IMR-90 (cell line): Measurements from ENCODE around the gene ABHD6. TPM values are rescaled to one million over a fixed set of nuclear protein-coding genes. Genes with fewer than 3 reads are reported as not detected.
A peak's percentile ranks its signal among the peaks of the same experiment; 100 is the strongest.

ENCODE experiments used
- ATAC-seq: fragments of 200-7000 bp; cut with Tn5 transposase; 2 replicates; pipeline ENCODE4 v1.9.1; 2020; ENCODE audit warnings: low read depth, mild to moderate bottlenecking, moderate library complexity
- BruUV-seq: library from RNA; stranded (reverse); fragments of 400-500 nt; replicated peaks from 2 replicates; lab custom pipeline; 2021; lab: Mats Ljungman, UMichigan
- CTCF ChIA-PET: fragments of 300-600 bp; formaldehyde crosslinking; extraction: SDS; loops from one replicate; lab custom pipeline; 2021; ENCODE audit warnings: antibody characterized with exemption; lab: Yijun Ruan, JAX
- POLR2A ChIA-PET: fragments of 300-600 bp; sonication (Branson Sonifier 250); formaldehyde crosslinking; loops from one replicate; lab custom pipeline; 2022; ENCODE audit warnings: antibody characterized with exemption; ENCODE audit not compliant: unreplicated experiment; lab: Charles Lee
- DNase-seq: peaks from one replicate; pipeline ENCODE4 v3.0.0; 2013
- H2AFZ ChIP-seq: replicated peaks from 2 replicates; pipeline ENCODE3; 2013; ENCODE audit warnings: low read length, mild to moderate bottlenecking; ENCODE audit not compliant: poor library complexity
- H2AK5ac ChIP-seq: 2 replicates; pipeline ENCODE4 v1.6.1; 2013; ENCODE audit warnings: low read depth, low read length, inconsistent platforms
- H2AK9ac ChIP-seq: replicated peaks from 2 replicates; pipeline ENCODE3; 2013; ENCODE audit warnings: mild to moderate bottlenecking, low read depth, low read length, moderate library complexity; ENCODE audit not compliant: poor library complexity
- H2BK120ac ChIP-seq: 2 replicates; pipeline ENCODE4 v1.6.1; 2013; ENCODE audit warnings: low read depth, low read length, inconsistent platforms
- H2BK15ac ChIP-seq: 3 replicates; pipeline ENCODE4 v1.6.1; 2013; ENCODE audit warnings: low read depth, low read length, inconsistent platforms
- H2BK20ac ChIP-seq: 2 replicates; pipeline ENCODE4 v1.6.1; 2013; ENCODE audit warnings: low read depth, mild to moderate bottlenecking, inconsistent platforms, low read length, moderate library complexity
- H2BK5ac ChIP-seq: 2 replicates; pipeline ENCODE4 v1.6.1; 2013; ENCODE audit warnings: mild to moderate bottlenecking, low read depth, low read length, inconsistent platforms; ENCODE audit not compliant: poor library complexity, severe bottlenecking
- H3K14ac ChIP-seq: replicated peaks from 2 replicates; pipeline ENCODE4 v1.6.1; 2013; ENCODE audit warnings: low read depth, low read length, inconsistent platforms
- H3K18ac ChIP-seq: 2 replicates; pipeline ENCODE4 v1.6.1; 2013; ENCODE audit warnings: low read depth, low read length, control low read depth
- H3K23ac ChIP-seq: 2 replicates; pipeline ENCODE4 v1.6.1; 2013; ENCODE audit warnings: low read depth, low read length, inconsistent platforms
- H3K27ac ChIP-seq: 2 replicates; pipeline ENCODE4 v1.5.1; 2013; ENCODE audit warnings: mild to moderate bottlenecking, control low read depth, low read length; ENCODE audit not compliant: insufficient read depth
- H3K27me3 ChIP-seq: 2 replicates; pipeline ENCODE4 v1.6.1; 2013; ENCODE audit warnings: low read length; ENCODE audit not compliant: control insufficient read depth, insufficient read depth
- H3K36me3 ChIP-seq: 2 replicates; pipeline ENCODE4 v1.6.1; 2013; ENCODE audit warnings: low read length, mixed read lengths; ENCODE audit not compliant: control insufficient read depth, insufficient read depth
- H3K4ac ChIP-seq: 2 replicates; pipeline ENCODE4 v1.6.1; 2013; ENCODE audit warnings: low read depth, low read length, inconsistent platforms
- H3K4me1 ChIP-seq: 2 replicates; pipeline ENCODE4 v1.6.1; 2013; ENCODE audit warnings: low read length, mixed read lengths; ENCODE audit not compliant: control insufficient read depth, insufficient read depth
- H3K4me2 ChIP-seq: 2 replicates; pipeline ENCODE4 v1.6.1; 2013; ENCODE audit warnings: low read depth, mild to moderate bottlenecking, control low read depth, low read length, moderate library complexity
- H3K4me3 ChIP-seq: 2 replicates; pipeline ENCODE4 v1.5.1; 2013; ENCODE audit warnings: low read depth, mild to moderate bottlenecking, control low read depth, low read length, moderate library complexity; ENCODE audit not compliant: insufficient read depth
- H3K56ac ChIP-seq: 2 replicates; pipeline ENCODE4 v1.6.1; 2013; ENCODE audit warnings: low read length, inconsistent platforms; ENCODE audit not compliant: insufficient read depth; ENCODE audit errors: extremely low read depth
- H3K79me1 ChIP-seq, 2 experiments: 2 replicates each; pipeline ENCODE4 v1.6.1; 2013; ENCODE audit warnings: low read length in 2 of 2, inconsistent platforms in 1 of 2, low read depth in 1 of 2
- H3K9ac ChIP-seq: 2 replicates; pipeline ENCODE4 v1.6.1; 2013; ENCODE audit warnings: low read depth, low read length, control low read depth
- H3K9me1 ChIP-seq: 2 replicates; pipeline ENCODE4 v1.6.1; 2013; ENCODE audit warnings: low read length, inconsistent platforms; ENCODE audit not compliant: insufficient read depth
- H3K9me3 ChIP-seq: 2 replicates; pipeline ENCODE4 v1.6.1; 2013; ENCODE audit warnings: low read length; ENCODE audit not compliant: control insufficient read depth, insufficient read depth
- H4K20me1 ChIP-seq: 2 replicates; pipeline ENCODE4 v1.6.1; 2013; ENCODE audit warnings: low read length, inconsistent platforms; ENCODE audit not compliant: insufficient read depth
- H4K5ac ChIP-seq: 2 replicates; pipeline ENCODE4 v1.6.1; 2013; ENCODE audit warnings: mild to moderate bottlenecking, low read depth, low read length, control low read depth
- H4K8ac ChIP-seq, 2 experiments: 2 replicates each; pipeline ENCODE4 v1.6.1; 2013; ENCODE audit warnings: low read depth in 2 of 2, low read length in 2 of 2, control low read depth in 1 of 2, inconsistent platforms in 1 of 2
- H4K91ac ChIP-seq: 2 replicates; pipeline ENCODE4 v1.6.1; 2013; ENCODE audit warnings: low read depth, low read length, inconsistent platforms; ENCODE audit not compliant: insufficient read depth
- BHLHE40 ChIP-seq: fragments of 150-350 bp; IDR thresholded peaks from 2 replicates; pipeline ENCODE4 v1.6.1; 2016; ENCODE audit warnings: mild to moderate bottlenecking, low read depth, low read length
- CEBPB ChIP-seq: IDR thresholded peaks from 2 replicates; pipeline ENCODE4 v1.6.1; 2012; ENCODE audit warnings: low read depth, low read length, improper control_type of control experiment
- CHD1 ChIP-seq: IDR thresholded peaks from 2 replicates; pipeline ENCODE4 v1.6.1; 2012; ENCODE audit warnings: low read depth, low read length, improper control_type of control experiment
- CTCF ChIP-seq: conservative IDR thresholded peaks from 2 replicates; pipeline ENCODE4 v1.5.1; 2012; ENCODE audit warnings: mild to moderate bottlenecking, low read depth, low read length, improper control_type of control experiment
- FOS ChIP-seq: fragments of 150-350 bp; IDR thresholded peaks from 2 replicates; pipeline ENCODE4 v1.6.1; 2016; ENCODE audit warnings: low read depth, low read length
- MAFK ChIP-seq: IDR thresholded peaks from 2 replicates; pipeline ENCODE4 v1.6.1; 2012; ENCODE audit warnings: low read depth, low read length, improper control_type of control experiment
- MAZ ChIP-seq: IDR thresholded peaks from 2 replicates; pipeline ENCODE4 v1.6.1; 2012; ENCODE audit warnings: low read depth, mild to moderate bottlenecking, low read length, improper control_type of control experiment, moderate library complexity, borderline replicate concordance
- MXI1 ChIP-seq: IDR thresholded peaks from 2 replicates; pipeline ENCODE4 v1.6.1; 2012; ENCODE audit warnings: low read depth, mild to moderate bottlenecking, low read length, moderate library complexity, borderline replicate concordance
- NFE2L2 ChIP-seq: fragments of 150-350 bp; IDR thresholded peaks from 2 replicates; pipeline ENCODE4 v1.6.1; 2016; ENCODE audit warnings: low read depth, mild to moderate bottlenecking, low read length
- POLR2A ChIP-seq: IDR thresholded peaks from 2 replicates; pipeline ENCODE4 v1.6.1; 2012; ENCODE audit warnings: mild to moderate bottlenecking, low read depth, low read length
- RAD21 ChIP-seq: IDR thresholded peaks from 2 replicates; pipeline ENCODE4 v1.6.1; 2012; ENCODE audit warnings: low read length, improper control_type of control experiment
- RCOR1 ChIP-seq: IDR thresholded peaks from 2 replicates; pipeline ENCODE4 v1.6.1; 2012; ENCODE audit warnings: mild to moderate bottlenecking, low read length, improper control_type of control experiment; ENCODE audit not compliant: insufficient replicate concordance
- RFX5 ChIP-seq: IDR thresholded peaks from 2 replicates; pipeline ENCODE4 v1.8.0; 2012; ENCODE audit warnings: low read depth, mild to moderate bottlenecking, low read length, moderate library complexity
- SMC3 ChIP-seq: fragments of 150-350 bp; IDR thresholded peaks from 2 replicates; pipeline ENCODE4 v1.6.1; 2016; ENCODE audit warnings: low read depth, mild to moderate bottlenecking, antibody characterized with exemption, low read length, moderate library complexity
- WGBS, 2 experiments: methylation state at CpG; one replicate each; pipeline versions ENCODE4 v1.1.5 to v1.1.7; 2013; ENCODE audit warnings: missing lambda C conversion rate in 2 of 2; ENCODE audit not compliant: insufficient read length in 1 of 2; ENCODE audit errors: extremely low coverage in 2 of 2; 5-methylcytosine and 5-hydroxymethylcytosine counted together
- dilution Hi-C: fragments of 300-500 bp; cut with HindIII; formaldehyde crosslinking; loops from one replicate; pipeline ENCODE4 v1.14.3; 2018; ENCODE audit warnings: low sequenced_read_pairs; ENCODE audit not compliant: unreplicated experiment
- in situ Hi-C: fragments of 300-500 bp; cut with MboI; formaldehyde crosslinking; loops from 3 replicates; pipeline ENCODE4 v1.14.3; 2019; ENCODE audit warnings: low sequenced_read_pairs, inconsistent platforms, mixed read lengths
- intact Hi-C: fragments of 100-400 bp; cut with micrococcal nuclease; formaldehyde crosslinking; loops from 2 replicates; pipeline ENCODE4 v1.10.0; 2022
- polyA plus RNA-seq, 3 experiments: library from polyadenylated mRNA; depleted of rRNA; stranded (reverse); fragments of >200 nt; gene quantifications; 2 replicates each; pipeline ENCODE4 v1.2.3, GENCODE V29; 2012; ENCODE audit warnings: low replicate concordance in 1 of 3
- total RNA-seq: library from RNA; depleted of rRNA; stranded (reverse); fragments of >200 nt; gene quantifications from 2 replicates; pipeline ENCODE4 v1.2.3, GENCODE V29; 2012
- TF ChIP-seq, protein P1 (sequence below): fragments of 150-350 bp; IDR thresholded peaks from 2 replicates; pipeline ENCODE4 v1.6.1; 2017; ENCODE audit warnings: mild to moderate bottlenecking, antibody characterized with exemption, low read length, low read depth

Gene ABHD6
- total and polyA plus RNA-seq, 2 of the 4 experiments (the other 2 are of a cell fraction), result 5.0 to 5.6 TPM

DNA sequence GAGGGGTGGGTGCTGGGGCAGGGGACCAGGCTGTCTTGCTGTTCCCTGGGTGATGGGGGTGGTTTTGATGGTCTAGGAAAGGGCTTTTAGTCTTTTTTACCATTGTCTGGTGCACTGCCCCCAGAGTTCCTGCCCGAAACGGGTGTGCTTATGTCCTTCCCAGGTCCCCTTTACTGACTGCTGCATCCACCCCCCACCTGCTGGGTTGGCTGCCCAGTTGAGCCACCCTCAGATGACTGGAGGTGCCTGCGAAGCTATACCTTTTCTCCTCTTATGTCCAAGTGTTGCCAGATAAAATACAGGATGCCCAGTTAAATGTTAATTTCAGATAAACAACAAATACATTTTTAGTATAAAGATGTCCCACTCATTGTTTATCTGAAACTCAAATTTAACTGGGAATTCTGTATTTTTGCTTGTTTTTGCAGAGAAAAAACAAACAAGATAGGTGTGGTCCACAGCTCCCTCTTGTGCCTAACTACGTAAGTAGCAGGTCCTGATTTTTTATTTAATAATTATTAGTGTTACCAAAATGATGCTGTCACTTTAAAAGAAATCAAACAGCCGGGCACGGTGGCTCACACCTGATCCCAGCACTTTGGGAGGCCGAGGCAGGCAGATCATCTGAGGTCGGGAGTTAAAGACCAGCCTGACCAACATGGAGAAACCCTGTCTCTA is 62.4 kb downstream of the ABHD6 start:
- Histone ChIP-seq H3K79me1 (no peaks in the 10 kb centered on the region), H3K9ac (no peak overlapping the region), H3K9me1 (no peaks in the 10 kb centered on the region; the same call in 1 of the 2 replicates), H3K4me3 (no peak overlapping the region), H2AK5ac (no peak overlapping the region), H2AK9ac (no peak overlapping the region), H3K4me2 (no peak overlapping the region), H2BK120ac (no peak overlapping the region), H3K4me1 (no peaks in the 10 kb centered on the region), H2BK20ac (no peak overlapping the region), H3K23ac (no peak overlapping the region), H3K56ac (no peak overlapping the region), H3K27ac (no peak overlapping the region), H3K27me3 (peaks cover 20% of the 10 kb centered on the region), H3K9me3 (peaks cover 2% of the 10 kb centered on the region), H2AFZ (no peak overlapping the region), H2BK15ac (no peak overlapping the region), H4K5ac (no peak overlapping the region), H3K18ac (no peak overlapping the region), H3K4ac (no peak overlapping the region), H3K14ac (no peak overlapping the region), H4K20me1 (no peaks in the 10 kb centered on the region), H2BK5ac (no peak overlapping the region), H4K91ac (no peak overlapping the region), H4K8ac (no peak overlapping the region), H3K36me3 (no peaks in the 10 kb centered on the region)
- intact Hi-C loops (loop anchor here (1.0 to 10.0 kb wide), 6 partner anchors 63 to 433 kb away; partner anchors contain the start of genes ABHD6 and FLNB), in situ Hi-C loops (loop anchor here (5.0 to 10.0 kb wide), 2 partner anchors 113 to 295 kb away; partner anchors contain the start of gene FLNB), dilution Hi-C loops (no loop called here)
- BruUV-seq, result no TSS peak
- ChIA-PET CTCF (interaction anchor here (0.6 to 3.0 kb wide), 6 partner anchors 61 to 232 kb away, joined by 3 to 19 read pairs (median 3); no protein-coding TSS in a partner anchor), POLR2A (no interaction called here)
- WGBS, 2 experiments, result no CpG with 5 or more reads among the region's 8 CpGs
- peak; percentile 72 for ATAC-seq
- peak; percentile 73 for DNase-seq
- TF ChIP-seq BHLHE40 (no peak), POLR2A (peak; percentile 43; the same call in 1 of the 2 replicates), RCOR1 (no peak), MAFK (no peak), NFE2L2 (no peak), RFX5 (no peak), RAD21 (peak; percentile 82), CEBPB (no peak), SMC3 (peak; percentile 87), CHD1 (no peak), MXI1 (no peak), FOS (no peak), CTCF (peak; percentile 85), MAZ (no peak)
- TF ChIP-seq, protein P1, sequence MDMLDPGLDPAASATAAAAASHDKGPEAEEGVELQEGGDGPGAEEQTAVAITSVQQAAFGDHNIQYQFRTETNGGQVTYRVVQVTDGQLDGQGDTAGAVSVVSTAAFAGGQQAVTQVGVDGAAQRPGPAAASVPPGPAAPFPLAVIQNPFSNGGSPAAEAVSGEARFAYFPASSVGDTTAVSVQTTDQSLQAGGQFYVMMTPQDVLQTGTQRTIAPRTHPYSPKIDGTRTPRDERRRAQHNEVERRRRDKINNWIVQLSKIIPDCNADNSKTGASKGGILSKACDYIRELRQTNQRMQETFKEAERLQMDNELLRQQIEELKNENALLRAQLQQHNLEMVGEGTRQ, result no peak
